ENCODE results near the gene LEMD1. TPM values are rescaled to one million over a fixed set of nuclear protein-coding genes. Genes with fewer than 3 reads are reported as not detected.

Gene LEMD1
- not detected in 2 replicates for total RNA-seq

- no peak for TF ChIP-seq CTCF (IDR thresholded peaks at IDR 0.05; ENCODE audit: insufficient read depth, low read depth, low read length)
- no peak for DNase-seq (ENCODE audit: low read depth)
- H3K4me3 ChIP-seq (ENCODE audit: low read depth, low read length), result no peak within 1 kb of the TSS
Measured at GRCh38 chr1:205421798-205422197, at the start of gene LEMD1. TSS of gene LEMD1 (minus strand) at chr1:205422056. CDS start at chr1:205420536, 1,520 bp downstream.

GRCh38 chr1:205470131-205470530 is 48.3 kb upstream of the LEMD1 start:
- no peak overlapping the region for H3K4me3 ChIP-seq (ENCODE audit: low read depth, low read length)
- DNase-seq (ENCODE audit: low read depth), result no peak
- TF ChIP-seq CTCF (IDR thresholded peaks at IDR 0.05; ENCODE audit: insufficient read depth, low read depth, low read length), result no peak

GRCh38 chr1:205466595-205467220 is 44.9 kb upstream of the LEMD1 start:
- DNase-seq (ENCODE audit: low read depth), result no peak

GRCh38 chr1:205465392-205465791 is 43.5 kb upstream of the LEMD1 start:
- no peak for DNase-seq (ENCODE audit: low read depth)
- no peak overlapping the region for H3K4me3 ChIP-seq (ENCODE audit: low read depth, low read length)
- TF ChIP-seq CTCF (IDR thresholded peaks at IDR 0.05; ENCODE audit: insufficient read depth, low read depth, low read length), result no peak

More at GRCh38 chr1:205466595-205467220, 44.9 kb upstream of the LEMD1 start:
- no peak for TF ChIP-seq CTCF (IDR thresholded peaks at IDR 0.05; ENCODE audit: insufficient read depth, low read depth, low read length)
- H3K4me3 ChIP-seq (ENCODE audit: low read depth, low read length), result no peak overlapping the region

GRCh38 chr1:205458777-205459566 is 37.1 kb upstream of the LEMD1 start:
- H3K4me3 ChIP-seq (ENCODE audit: low read depth, low read length), result no peak overlapping the region
- no peak for TF ChIP-seq CTCF (IDR thresholded peaks at IDR 0.05; ENCODE audit: insufficient read depth, low read depth, low read length)
- peak; percentile 56 for DNase-seq (ENCODE audit: low read depth)

GRCh38 chr1:205456868-205457745 is 35.3 kb upstream of the LEMD1 start:
- DNase-seq (ENCODE audit: low read depth), result no peak

More at GRCh38 chr1:205456868-205457745, 35.3 kb upstream of the LEMD1 start:
- no peak for TF ChIP-seq CTCF (IDR thresholded peaks at IDR 0.05; ENCODE audit: insufficient read depth, low read depth, low read length)
- H3K4me3 ChIP-seq (ENCODE audit: low read depth, low read length), result no peak overlapping the region
